Activated CD8-positive, alpha-beta memory T cell treated with anti-CD3 and anti-CD28 coated beads, Interleukin-2, amount 50 U/mL, for 48 hours (primary cell): Measurements from ENCODE around the gene IPMK.
A peak's percentile ranks its signal among the peaks of the same experiment; 100 is the strongest.
"Not testable (repeated sequence)": the region's sequence is repeated elsewhere in the genome, so short reads cannot be mapped to it uniquely, and the experiment has no call there.

Experiments
- DNase-seq: peaks from one replicate; pipeline ENCODE4 v3.0.0-alpha.2; 2020

The IPMK gene

GRCh38 chr10:58266826-58267712, 625 bp downstream of the IPMK start:
- DNase-seq = peak; percentile 67

GRCh38 chr10:58266003-58266825, 1.5 kb downstream of the IPMK start:
- DNase-seq = no peak

GRCh38 chr10:58265249-58265648, 2.4 kb downstream of the IPMK start:
- DNase-seq = no peak

- no peak for DNase-seq
Observed at GRCh38 chr10:58264780-58265179, 2.9 kb downstream of the IPMK start.

- DNase-seq = no peak
Observed at GRCh38 chr10:58262766-58263165, 4.9 kb downstream of the IPMK start.

- no peak for DNase-seq
Observed at GRCh38 chr10:58260334-58260733, 7.4 kb downstream of the IPMK start.

- no peak for DNase-seq
Observed at GRCh38 chr10:58258977-58259692, 8.6 kb downstream of the IPMK start.

- DNase-seq = not testable (repeated sequence)
Observed at GRCh38 chr10:58256013-58256780, 11.5 kb downstream of the IPMK start.

GRCh38 chr10:58254644-58255043, 13.1 kb downstream of the IPMK start:
- DNase-seq = no peak

- DNase-seq = no peak
Observed at GRCh38 chr10:58253184-58253583, 14.5 kb downstream of the IPMK start.

- DNase-seq = not testable (repeated sequence)
Observed at GRCh38 chr10:58244666-58245065, 23.0 kb downstream of the IPMK start.

GRCh38 chr10:58244242-58244641, 23.5 kb downstream of the IPMK start:
- DNase-seq = not testable (repeated sequence)

- not testable (repeated sequence) for DNase-seq
Observed at GRCh38 chr10:58243801-58244200, 23.9 kb downstream of the IPMK start.

GRCh38 chr10:58243269-58243668, 24.4 kb downstream of the IPMK start:
- DNase-seq = no peak

GRCh38 chr10:58241346-58241745, 26.3 kb downstream of the IPMK start:
- DNase-seq = no peak

GRCh38 chr10:58240531-58240930, 27.2 kb downstream of the IPMK start:
- DNase-seq = no peak

GRCh38 chr10:58239561-58240169, 28.0 kb downstream of the IPMK start:
- DNase-seq = no peak

- no peak for DNase-seq
Observed at GRCh38 chr10:58237014-58237834, 30.5 kb downstream of the IPMK start.

- not testable (repeated sequence) for DNase-seq
Observed at GRCh38 chr10:58229856-58230255, 37.8 kb downstream of the IPMK start.

- no peak for DNase-seq
Observed at GRCh38 chr10:58225654-58226053, 42.0 kb downstream of the IPMK start.
